ENCODE measurements around the gene ZNF280B.

DNA sequence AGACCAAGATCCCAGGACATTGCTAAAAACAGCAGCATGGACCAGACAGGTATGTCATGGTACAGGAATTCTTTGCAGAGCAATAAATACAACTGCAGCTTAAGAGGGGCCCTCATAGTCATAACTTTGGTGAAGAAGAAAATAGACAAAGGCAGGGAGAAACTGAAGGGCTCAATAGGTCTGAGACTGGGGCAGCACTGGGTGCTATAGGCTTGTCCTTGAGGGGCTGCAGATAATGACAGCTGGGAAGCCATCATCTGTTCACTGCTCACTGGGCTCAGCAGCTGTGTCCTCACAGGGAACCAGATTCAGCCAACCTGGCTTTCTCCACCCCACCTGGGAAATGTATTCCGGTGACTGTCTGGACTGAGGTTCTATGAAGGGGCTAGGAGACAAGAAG, 68.4 kb downstream of the ZNF280B start:
- TF ChIP-seq, protein P1, sequence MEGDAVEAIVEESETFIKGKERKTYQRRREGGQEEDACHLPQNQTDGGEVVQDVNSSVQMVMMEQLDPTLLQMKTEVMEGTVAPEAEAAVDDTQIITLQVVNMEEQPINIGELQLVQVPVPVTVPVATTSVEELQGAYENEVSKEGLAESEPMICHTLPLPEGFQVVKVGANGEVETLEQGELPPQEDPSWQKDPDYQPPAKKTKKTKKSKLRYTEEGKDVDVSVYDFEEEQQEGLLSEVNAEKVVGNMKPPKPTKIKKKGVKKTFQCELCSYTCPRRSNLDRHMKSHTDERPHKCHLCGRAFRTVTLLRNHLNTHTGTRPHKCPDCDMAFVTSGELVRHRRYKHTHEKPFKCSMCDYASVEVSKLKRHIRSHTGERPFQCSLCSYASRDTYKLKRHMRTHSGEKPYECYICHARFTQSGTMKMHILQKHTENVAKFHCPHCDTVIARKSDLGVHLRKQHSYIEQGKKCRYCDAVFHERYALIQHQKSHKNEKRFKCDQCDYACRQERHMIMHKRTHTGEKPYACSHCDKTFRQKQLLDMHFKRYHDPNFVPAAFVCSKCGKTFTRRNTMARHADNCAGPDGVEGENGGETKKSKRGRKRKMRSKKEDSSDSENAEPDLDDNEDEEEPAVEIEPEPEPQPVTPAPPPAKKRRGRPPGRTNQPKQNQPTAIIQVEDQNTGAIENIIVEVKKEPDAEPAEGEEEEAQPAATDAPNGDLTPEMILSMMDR (IDR thresholded peaks at IDR 0.05) = no peak
- TF ChIP-seq POLR2A (IDR thresholded peaks at IDR 0.05) = no peak
